Activated CD4-positive, alpha-beta T cell treated with anti-CD3 and anti-CD28 coated beads, Interleukin-2, amount 50 U/mL, for 48 hours (primary cell): ENCODE results near the gene FBXO17.
"Not testable (repeated sequence)": the region's sequence is repeated elsewhere in the genome, so short reads cannot be mapped to it uniquely, and the experiment has no call there.

Source experiments
- DNase-seq, 2 experiments: peaks; one replicate each; pipeline ENCODE4 v3.0.0-alpha.2; 2020

The FBXO17 gene

GRCh38 chr19:38979812-38980211 is 4.3 kb upstream of the FBXO17 start:
- no peak for DNase-seq

GRCh38 chr19:38978326-38978689 is 2.8 kb upstream of the FBXO17 start:
- DNase-seq = no peak

GRCh38 chr19:38977445-38978325 is 2.1 kb upstream of the FBXO17 start:
- DNase-seq = peak; percentile 69 to 81

- DNase-seq = no peak
Measured at GRCh38 chr19:38975861-38976271, 324 bp upstream of the FBXO17 start.

- no peak for DNase-seq
Measured at GRCh38 chr19:38974624-38975213, 823 bp downstream of the FBXO17 start.

GRCh38 chr19:38971672-38972071 is 3.9 kb downstream of the FBXO17 start:
- no peak for DNase-seq

- DNase-seq = no peak
Measured at GRCh38 chr19:38970664-38971532, 4.6 kb downstream of the FBXO17 start.

- DNase-seq = not testable (repeated sequence)
Measured at GRCh38 chr19:38966149-38966548, 9.4 kb downstream of the FBXO17 start.

- no peak for DNase-seq
Measured at GRCh38 chr19:38964738-38965137, 10.8 kb downstream of the FBXO17 start.

- no peak for DNase-seq
Measured at GRCh38 chr19:38959618-38960017, 15.9 kb downstream of the FBXO17 start.

GRCh38 chr19:38958301-38958700 is 17.2 kb downstream of the FBXO17 start:
- no peak for DNase-seq

- no peak for DNase-seq
Measured at GRCh38 chr19:38956264-38956663, 19.3 kb downstream of the FBXO17 start.

- no peak for DNase-seq
Measured at GRCh38 chr19:38953677-38954076, 21.9 kb downstream of the FBXO17 start.

GRCh38 chr19:38952395-38953165 is 23.0 kb downstream of the FBXO17 start:
- peak in 1 of 2 experiments; percentile 28 for DNase-seq

GRCh38 chr19:38951187-38951586 is 24.4 kb downstream of the FBXO17 start:
- DNase-seq = no peak

- peak; percentile 88 to 90 for DNase-seq
Measured at GRCh38 chr19:38949580-38950367, 25.8 kb downstream of the FBXO17 start.

- DNase-seq = no peak
Measured at GRCh38 chr19:38946229-38947010, 29.1 kb downstream of the FBXO17 start.

GRCh38 chr19:38945562-38946228 is 29.8 kb downstream of the FBXO17 start:
- DNase-seq = no peak

- DNase-seq = no peak
Measured at GRCh38 chr19:38944981-38945506, 30.5 kb downstream of the FBXO17 start.
